Measurements from ENCODE around the gene PYGB.

The PYGB gene

DNA sequence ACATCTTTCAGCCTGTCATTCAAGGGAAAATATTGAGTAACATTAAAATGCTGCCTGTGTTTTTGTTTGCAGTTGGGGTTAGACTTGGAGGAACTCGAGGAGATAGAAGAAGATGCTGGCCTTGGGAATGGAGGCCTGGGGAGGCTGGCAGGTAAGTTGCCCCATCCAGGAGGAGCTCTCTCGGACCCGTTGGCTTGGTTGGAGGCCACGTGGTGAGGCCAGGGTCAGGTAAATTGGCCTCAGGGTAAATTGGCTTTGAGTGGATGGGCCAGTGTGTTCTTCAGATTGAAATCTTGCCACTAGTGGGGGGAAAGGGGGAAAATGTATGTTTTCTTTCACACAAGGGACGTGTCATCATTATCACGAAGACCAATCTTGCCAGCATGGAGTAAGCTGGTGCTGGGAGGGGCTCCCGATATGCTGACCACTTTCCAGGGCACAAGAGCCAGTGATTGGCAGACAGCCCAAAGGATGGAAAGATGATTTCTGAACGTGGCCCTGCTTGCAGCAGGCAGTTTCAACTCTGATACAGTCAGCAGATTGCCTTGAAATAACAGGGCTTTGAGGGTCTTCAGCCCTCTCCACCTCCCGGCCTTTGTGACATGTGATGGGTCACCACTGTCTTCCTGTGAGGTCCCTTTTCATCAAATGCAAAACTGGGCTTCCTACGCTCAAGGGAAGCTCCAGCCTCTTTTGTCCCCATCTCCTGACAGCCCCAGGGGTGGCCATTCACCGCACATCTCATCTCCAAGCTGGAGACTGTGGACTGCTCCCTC is 21.4 kb downstream of the PYGB start:
- no peak for DNase-seq (ENCODE audit: low read depth in 2 of 2, low spot score in 1 of 2)

DNA sequence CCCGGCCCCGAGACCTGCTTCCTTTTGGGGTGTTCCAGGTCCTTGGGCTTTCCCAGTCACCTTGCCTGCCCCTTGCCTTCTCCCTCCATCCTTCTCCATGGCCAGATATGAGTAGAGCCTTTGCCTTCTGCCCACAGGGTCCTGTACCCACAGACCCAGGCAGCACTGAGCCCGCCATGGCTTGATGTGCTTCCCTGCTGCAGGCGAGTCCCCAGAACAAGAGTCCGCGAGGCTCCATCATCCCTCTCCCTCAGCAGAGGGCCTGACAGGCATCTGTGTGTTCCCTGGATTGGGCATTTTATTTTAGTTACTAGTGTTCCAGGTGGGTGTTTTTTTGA is 21.9 kb downstream of the PYGB start:
- no peak for DNase-seq (ENCODE audit: low read depth in 2 of 2, low spot score in 1 of 2)

DNA sequence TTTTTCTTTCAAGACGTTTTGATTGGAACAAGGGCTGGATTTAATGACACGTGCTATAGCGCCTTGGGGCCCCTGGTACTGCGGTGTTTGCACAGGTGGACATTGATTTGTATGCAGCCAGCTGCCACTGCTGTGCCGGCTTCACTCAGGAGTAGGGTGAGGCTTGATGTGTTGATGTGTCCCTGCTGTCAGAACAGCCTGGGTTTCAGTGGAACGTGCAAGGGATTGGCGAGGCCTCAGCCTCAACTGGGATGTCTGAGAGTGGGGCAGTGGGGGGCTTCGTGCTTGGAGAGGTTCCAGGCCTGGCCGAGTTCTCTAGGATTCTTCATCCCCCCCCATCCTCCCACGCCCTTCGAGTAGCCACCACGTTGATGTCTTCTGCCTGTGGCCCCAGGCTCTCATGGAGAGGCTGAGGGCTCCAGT is 23.0 kb downstream of the PYGB start:
- DNase-seq (ENCODE audit: low read depth in 2 of 2, low spot score in 1 of 2), result no peak

DNA sequence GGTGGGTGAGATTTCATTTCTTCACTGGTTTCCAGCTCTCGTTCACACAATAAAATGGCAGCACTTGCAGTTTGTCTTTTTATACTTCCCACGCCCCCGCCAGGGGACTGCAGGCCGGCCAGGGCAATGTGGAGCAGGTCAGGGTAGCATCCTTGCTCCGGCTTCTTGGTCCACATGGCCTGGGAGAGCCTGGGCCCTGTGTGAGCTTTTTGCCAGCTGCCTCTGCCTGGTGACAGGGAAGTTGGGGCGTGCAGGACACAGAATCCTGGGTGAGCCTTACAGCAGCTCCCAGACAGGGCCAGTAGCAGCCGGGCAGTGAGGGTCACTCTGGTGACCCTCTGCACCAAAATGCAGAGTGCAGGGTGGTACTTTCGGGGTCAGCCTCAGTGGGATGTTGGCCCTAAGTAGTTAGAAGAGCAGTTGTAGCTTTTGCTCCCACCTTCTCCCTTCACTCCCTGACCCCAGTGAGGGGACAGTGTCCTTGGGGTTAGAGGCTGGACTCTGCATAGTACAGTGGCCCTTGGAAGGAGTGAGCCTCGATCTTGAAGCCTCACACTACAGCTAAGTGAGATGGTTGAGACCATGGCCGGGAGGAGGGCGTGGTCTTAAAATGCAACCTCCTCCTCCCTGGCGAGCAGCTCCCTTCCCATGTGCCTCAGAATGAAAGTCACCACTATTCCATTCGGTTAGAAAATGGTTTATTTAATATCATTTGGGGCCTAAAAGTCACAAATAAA is 23.8 kb downstream of the PYGB start:
- DNase-seq (ENCODE audit: low read depth in 2 of 2, low spot score in 1 of 2), result no peak

DNA sequence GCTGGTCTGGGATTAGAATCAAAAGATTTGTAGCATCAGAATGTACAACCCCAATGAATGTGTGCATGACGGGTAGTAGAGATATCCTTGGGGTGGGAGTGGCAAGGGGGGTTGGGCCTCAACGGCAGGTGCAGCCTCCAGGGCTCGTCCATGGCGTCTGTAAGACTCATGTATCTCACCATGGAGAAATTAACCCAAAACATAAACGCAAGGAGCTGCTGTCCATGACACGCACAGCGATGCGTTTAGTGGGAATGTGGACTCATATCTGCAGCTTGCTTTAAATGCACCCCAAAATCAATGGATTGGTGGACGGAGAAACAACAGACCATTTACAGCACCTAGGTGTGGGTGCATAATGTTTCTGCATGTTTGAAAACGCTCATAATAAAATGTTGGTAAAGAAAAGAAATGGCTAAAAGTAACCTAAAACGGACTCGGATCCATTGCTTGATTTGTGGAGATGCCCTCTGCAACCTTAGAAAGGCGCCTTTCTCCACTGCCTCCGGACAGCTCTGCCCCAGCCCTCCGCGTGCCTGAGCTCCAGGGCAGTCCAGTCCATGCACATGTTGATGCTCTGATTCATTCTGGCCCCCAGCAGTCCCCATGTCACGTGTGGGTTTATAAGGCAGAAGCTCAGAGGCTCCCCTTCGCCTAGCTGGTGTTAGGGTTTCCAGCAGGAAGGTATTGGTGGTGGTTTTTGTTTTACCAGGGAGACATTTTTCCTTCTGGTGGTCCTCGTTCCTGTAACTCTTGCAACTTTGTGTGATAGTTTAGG is 24.5 kb downstream of the PYGB start:
- no peak for DNase-seq (ENCODE audit: low read depth in 2 of 2, low spot score in 1 of 2)

DNA sequence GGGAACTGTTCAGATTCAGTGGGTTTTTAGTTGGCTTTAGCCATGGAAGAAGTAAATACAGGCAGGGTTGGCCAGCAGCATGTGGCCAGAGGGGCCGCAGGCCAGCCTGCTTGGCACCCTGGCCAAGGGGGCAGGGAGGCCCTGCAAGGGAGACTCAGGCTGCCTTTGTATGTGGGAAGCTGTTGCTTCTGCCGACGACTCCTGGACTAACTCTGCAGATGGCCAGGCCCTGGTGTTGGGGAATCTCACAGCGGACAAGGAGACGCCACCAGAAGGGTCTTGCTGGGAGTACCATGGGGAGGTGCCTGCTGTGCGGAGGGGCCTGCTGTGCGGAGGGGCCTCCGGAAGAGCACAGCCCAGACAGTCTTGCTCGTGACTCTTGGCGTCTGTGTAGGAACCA is 25.2 kb downstream of the PYGB start:
- DNase-seq (ENCODE audit: low read depth in 2 of 2, low spot score in 1 of 2), result no peak

DNA sequence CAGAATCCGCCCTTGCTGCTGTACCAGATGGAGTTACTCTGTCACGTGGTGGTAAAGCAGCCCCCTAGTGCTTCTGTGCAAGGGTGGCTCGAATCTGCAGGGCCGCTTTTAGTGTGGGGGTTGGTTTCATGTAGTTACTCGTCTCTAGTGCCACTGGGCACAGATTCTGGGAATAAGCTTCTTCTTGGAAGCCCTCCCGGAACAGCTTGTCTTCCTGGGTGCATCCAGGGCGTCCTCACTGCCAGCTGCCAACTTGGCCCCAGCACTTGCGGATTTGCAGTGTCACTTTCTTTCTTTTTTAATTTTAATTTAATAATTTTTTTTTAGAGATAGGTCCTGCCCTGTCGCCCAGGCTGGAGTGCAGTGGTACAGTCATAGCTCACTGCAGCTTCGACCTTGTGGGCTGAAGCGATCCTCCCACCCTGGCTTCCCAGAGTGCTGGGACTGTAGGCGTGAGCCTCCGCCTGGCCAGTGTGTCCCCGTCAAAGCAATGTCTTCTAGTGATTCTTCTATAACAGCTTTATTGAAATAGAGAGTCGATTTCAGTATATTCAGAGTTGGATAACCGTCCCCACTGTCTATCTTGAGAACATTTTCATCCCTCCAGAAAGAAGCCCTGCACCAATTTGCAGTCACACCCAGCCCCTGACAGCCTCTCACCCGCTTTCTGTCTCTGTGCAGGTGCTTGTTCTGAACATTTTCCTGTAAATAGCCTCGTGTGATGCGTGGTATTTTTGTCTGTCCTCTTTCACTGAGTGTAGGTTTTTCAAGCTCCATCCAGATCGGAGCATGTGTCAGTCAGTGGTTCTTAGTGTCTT is 25.9 kb downstream of the PYGB start:
- DNase-seq (ENCODE audit: low read depth in 2 of 2, low spot score in 1 of 2), result no peak

DNA sequence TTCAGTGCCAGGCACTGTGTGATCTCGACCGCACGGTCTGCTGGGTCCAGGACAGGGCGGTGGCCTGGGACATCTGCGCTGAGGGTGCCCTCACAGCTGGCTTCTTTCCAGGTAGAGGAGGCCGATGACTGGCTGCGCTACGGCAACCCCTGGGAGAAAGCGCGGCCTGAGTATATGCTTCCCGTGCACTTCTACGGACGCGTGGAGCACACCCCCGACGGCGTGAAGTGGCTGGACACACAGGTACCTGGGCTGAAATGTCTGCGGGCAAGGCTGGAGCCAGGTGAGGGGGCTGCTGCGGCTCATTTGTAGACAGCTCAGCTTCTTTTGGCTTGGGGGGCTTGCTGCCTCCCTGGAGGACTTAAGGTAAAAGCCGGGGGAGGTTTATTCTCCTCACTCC is 26.6 kb downstream of the PYGB start:
- no peak for DNase-seq (ENCODE audit: low read depth in 2 of 2, low spot score in 1 of 2)

DNA sequence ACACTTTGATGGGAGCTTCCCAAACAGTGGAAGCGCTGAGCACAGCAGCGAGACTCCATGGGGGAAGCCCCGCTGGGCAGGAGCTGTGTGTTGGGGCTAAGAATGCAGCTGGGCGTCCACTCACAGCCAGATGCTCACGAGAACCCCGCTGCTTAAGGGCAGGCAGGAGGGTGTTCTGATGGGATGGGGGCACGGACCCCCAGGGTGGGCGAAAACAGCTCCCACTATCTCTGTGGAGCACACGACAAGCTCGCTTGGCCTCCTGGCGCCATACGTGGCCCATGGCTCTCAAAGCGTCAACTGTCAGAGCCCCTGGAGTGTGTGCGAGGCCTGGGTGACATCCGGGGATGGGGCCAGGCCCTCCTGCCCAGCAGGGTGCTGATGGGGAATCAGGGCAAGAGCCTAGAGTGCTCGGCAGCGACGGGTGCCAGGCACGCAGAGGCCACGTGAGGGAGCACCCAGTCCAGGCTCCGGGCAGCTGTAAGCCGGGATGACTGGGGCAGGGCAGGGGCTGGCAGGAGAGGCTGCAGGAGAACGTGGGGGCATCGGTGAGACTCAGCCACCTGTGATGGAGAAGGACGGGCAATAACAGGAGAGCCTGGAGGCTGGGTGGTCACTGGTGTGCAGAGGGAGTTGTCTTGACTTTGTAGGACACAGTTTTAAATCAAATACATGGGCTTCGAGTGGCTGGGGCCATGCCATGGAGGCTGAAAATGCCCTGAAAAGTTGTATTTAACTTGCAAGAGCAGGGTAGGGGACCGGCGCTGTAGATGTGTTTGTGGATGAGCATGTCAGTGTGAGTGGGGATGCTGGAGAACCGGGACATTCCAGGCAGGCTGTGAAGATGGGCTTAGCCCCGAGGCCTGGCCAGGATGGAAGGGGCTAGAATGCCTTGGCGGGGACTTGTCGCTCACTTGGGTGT is 27.3 kb downstream of the PYGB start:
- DNase-seq (ENCODE audit: low read depth in 2 of 2, low spot score in 1 of 2), result no peak

DNA sequence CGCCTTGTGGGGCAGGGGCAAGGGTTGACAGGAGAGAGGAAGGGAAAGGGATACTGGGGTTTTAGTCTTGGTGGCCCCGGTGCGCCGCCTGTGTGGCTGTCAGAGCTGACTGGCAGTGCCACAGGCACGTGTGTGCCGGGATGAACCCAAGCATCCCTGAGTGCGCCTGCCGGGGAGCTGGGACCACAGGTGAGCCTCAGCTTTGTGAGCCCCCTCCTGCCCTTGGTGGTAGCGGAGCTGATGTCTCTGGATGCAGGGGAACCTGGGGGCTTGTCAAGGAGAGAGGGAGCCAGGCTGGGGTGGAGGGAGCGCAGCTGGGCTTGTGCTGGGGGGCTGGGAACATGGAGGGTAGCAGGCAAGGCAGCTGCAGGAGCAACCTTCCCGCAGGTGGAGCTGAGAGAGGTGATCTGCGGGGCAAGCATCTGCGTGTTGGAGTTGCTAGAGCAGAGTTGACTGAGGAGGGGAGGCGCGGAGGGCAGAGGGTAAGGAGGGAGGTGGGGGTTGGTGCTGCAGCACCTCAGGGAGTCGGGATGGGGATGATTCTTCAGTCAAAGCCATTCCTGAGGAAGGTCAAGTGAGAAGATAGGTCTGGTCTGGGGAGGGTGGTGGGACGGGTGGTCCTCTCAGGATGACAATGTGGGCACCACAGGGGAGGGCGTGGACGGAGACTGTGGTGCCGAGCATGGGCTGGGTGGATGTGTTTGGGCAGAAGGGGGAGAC is 28.1 kb downstream of the PYGB start:
- DNase-seq (ENCODE audit: low read depth in 2 of 2, low spot score in 1 of 2), result no peak

DNA sequence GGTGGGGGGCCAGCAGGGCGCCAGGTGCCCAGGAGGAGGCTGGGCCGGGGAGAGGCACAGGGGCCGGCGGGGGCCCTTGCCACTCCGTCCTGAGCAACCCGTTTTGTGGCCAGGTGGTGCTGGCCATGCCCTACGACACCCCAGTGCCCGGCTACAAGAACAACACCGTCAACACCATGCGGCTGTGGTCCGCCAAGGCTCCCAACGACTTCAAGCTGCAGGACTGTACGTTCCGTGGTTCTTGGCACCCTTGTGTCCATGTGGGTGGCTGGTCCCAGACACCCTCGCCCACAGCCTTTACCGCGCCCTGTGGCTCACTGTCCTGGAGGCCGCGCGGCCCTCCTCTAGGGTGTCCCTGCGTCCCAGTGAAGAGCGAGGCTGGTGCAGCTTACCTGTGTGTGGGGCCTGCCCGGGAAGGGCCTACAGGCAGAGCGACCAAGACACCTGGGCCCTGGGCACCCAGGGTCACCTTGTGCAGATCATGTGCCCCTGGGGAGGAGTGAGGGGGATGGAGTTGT is 28.7 kb downstream of the PYGB start:
- no peak for DNase-seq (ENCODE audit: low read depth in 2 of 2, low spot score in 1 of 2)

DNA sequence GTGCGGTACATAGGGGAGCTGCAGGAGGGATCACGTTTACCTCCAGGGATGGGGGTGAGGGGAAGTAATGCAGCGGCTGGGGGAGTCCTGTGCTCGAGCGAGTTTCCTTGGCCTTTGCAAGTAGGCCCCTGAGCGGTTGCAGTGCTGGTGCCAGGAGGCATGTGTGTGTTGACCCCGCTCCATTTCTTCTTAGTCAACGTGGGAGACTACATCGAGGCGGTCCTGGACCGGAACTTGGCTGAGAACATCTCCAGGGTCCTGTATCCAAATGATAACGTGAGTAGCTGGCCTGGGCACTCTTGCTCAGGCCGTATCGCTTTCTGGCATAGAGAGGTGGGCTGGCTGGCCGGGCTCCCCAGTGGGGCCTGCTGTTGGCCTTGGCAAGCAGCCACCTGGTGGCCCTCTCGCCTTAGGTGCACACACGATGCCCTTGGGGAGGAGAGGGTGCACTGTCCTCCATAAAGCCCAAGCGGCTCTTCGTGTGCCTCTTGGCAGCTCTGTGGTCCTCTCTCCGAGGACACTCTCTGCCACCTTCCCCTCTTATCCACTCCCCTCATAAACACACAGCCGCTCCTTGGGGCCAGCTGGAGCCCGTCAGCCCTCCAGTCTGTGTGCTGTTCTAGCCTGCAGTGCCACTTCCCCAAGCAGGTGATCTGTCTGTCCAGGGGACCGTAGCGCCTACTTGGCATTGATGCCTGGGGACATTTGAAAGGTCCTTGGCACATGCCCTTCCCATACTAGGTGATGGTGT is 29.3 kb downstream of the PYGB start:
- DNase-seq (ENCODE audit: low read depth in 2 of 2, low spot score in 1 of 2), result no peak

DNA sequence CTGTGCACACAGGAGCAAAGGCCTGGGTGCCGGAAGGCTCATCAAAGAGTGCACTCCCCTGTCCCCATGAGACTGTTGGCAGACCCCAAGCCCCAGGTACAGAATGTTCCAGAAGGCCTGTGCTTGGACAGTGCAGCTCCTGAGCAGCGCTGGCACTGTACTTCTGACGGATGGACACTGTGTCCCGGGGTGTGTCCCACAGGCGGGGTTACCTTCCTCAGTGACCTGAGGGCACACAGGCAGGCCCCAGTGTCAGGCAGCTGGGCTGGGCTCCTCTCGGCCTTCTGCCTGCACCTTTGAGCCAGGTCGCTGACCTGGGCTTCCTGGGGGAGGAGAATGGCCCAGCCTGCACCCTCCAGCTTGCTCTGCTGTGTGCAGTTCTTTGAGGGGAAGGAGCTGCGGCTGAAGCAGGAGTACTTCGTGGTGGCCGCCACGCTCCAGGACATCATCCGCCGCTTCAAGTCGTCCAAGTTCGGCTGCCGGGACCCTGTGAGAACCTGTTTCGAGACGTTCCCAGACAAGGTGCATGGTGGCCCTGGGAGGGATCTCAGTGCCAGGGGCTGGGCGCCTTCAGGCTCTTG is 30.1 kb downstream of the PYGB start:
- DNase-seq (ENCODE audit: low read depth in 2 of 2, low spot score in 1 of 2), result no peak

DNA sequence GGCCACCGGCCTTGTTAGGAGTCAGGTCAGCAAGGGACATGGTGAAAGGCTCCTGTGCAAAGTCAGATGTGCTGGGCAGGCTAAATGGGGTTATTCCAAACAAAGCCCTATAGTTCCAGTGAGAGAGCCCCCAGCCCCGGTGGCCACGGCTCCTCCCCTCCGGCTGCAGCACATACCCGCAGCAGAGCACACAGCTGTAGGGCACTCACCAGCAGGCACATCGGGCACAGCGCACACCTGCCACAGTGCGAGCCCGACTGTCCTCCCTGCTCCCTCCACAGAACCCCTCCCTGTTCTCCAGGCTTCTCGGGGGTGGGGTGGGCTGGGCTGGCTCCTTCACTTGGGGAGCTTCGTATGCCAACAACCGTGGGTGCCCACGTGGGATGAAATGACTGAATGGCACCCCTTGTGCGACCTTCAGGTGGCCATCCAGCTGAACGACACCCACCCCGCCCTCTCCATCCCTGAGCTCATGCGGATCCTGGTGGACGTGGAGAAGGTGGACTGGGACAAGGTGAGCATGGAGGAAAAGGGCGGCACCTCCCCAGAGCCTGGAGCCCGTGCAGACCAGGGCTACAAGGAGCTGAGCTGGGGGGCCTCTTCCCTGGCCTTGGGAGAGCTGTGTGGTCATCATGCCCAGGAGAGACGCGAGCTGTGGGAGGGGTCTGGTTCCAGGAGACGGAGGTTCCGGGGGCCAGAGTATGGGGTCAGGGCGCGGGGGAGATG is 30.9 kb downstream of the PYGB start:
- no peak for DNase-seq (ENCODE audit: low read depth in 2 of 2, low spot score in 1 of 2)

DNA sequence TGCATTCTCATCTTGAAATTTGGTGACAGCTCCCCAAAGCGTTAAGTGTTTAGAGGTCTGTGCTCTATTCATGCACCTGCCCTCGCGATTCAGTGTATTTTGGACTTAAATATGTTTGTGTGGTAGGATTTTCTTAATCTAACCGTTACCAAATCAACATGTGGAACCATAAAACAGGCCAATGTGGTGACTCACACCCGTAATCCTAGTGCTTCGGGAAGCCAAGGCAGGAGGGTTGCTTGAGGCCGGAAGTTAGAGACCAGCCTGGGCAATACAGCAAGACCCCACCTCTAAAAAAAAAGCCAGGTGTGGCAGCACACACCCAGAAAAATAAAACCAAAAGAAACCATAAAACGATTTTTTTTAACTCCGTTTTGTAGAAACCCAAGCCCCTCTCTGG is 31.5 kb downstream of the PYGB start:
- DNase-seq (ENCODE audit: low read depth in 2 of 2, low spot score in 1 of 2), result no peak

DNA sequence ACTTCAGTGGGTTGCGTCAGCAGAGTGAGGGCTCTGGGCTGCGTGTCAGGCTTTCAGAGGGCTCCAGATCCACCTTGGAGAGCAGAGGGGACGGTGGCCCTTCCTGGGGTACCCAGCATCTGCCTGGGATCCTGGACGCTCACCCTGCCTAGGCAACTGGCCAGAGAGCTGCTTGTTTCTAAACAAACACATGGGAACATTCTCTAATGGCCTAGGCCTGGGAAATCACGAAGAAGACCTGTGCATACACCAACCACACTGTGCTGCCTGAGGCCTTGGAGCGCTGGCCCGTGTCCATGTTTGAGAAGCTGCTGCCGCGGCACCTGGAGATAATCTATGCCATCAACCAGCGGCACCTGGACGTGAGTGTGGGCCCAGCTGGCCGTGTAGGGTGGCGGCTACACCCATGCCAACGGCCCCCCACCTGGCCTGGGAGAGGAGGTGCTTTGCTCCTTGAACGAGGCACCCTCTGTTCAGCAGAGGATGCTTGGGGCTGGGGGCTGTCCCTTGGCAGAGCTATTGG is 32.2 kb downstream of the PYGB start:
- DNase-seq (ENCODE audit: low read depth in 2 of 2, low spot score in 1 of 2), result no peak
